ENCODE data around the gene ZNF92.

DNA sequence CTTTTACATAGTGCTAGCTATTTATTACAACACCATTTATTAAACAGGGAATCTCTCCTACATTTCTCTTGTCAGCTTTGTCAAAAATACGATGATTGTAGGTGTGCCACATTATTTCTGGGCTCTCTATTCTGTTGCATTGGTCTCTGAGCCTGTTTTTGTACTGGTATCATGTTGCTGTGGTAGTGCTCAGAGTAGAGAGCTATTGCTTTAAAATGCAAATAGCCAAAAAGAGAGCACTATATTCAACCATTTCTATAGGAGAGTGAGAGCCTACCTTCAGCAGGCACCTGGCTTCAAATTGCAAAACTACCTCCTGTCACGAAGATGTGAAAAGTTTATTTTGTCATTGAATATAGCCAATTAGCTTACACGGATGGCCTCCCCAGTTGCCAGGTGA is 8.1 kb downstream of the ZNF92 start:
- TF ChIP-seq, protein P1, sequence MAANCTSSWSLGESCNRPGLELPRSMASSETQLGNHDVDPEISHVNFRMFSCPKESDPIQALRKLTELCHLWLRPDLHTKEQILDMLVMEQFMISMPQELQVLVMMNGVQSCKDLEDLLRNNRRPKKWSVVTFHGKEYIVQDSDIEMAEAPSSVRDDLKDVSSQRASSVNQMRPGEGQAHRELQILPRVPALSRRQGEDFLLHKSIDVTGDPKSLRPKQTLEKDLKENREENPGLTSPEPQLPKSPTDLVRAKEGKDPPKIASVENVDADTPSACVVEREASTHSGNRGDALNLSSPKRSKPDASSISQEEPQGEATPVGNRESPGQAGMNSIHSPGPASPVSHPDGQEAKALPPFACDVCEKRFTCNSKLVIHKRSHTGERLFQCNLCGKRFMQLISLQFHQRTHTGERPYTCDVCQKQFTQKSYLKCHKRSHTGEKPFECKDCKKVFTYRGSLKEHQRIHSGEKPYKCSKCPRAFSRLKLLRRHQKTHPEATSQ (tag by site-specific recombination; IDR thresholded peaks at IDR 0.05): no peak
- TF ChIP-seq, protein P2, sequence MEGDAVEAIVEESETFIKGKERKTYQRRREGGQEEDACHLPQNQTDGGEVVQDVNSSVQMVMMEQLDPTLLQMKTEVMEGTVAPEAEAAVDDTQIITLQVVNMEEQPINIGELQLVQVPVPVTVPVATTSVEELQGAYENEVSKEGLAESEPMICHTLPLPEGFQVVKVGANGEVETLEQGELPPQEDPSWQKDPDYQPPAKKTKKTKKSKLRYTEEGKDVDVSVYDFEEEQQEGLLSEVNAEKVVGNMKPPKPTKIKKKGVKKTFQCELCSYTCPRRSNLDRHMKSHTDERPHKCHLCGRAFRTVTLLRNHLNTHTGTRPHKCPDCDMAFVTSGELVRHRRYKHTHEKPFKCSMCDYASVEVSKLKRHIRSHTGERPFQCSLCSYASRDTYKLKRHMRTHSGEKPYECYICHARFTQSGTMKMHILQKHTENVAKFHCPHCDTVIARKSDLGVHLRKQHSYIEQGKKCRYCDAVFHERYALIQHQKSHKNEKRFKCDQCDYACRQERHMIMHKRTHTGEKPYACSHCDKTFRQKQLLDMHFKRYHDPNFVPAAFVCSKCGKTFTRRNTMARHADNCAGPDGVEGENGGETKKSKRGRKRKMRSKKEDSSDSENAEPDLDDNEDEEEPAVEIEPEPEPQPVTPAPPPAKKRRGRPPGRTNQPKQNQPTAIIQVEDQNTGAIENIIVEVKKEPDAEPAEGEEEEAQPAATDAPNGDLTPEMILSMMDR (tag by site-specific recombination; IDR thresholded peaks at IDR 0.05): no peak
- TF ChIP-seq GLI4 (tag by site-specific recombination; IDR thresholded peaks at IDR 0.05) (no peak), ZNF274 (IDR thresholded peaks at IDR 0.05; ENCODE audit: low read length) (no peak), ZNF274 (tag by site-specific recombination; IDR thresholded peaks at IDR 0.05; ENCODE audit: borderline replicate concordance) (no peak)

Measured in HEK293 (cell line).